Myocyte (in vitro differentiated cells): ENCODE results near the gene SERPINI1. TPM values are rescaled to one million over a fixed set of nuclear protein-coding genes. Genes with fewer than 3 reads are reported as not detected.
"Not testable (repeated sequence)": the region's sequence is repeated elsewhere in the genome, so short reads cannot be mapped to it uniquely, and the experiment has no call there.

ENCODE experiments used
- DNase-seq: peaks from one replicate; pipeline ENCODE4 v3.0.0-alpha.2; 2012; ENCODE audit warnings: low read depth
- total RNA-seq: library from RNA; depleted of rRNA; stranded (reverse); fragments of >200 nt; gene quantifications from 2 replicates; pipeline ENCODE4 v1.2.3, GENCODE V29; 2014

Gene SERPINI1
- total RNA-seq, 1 donor from 2014 or later: 2.5 TPM

GRCh38 chr3:167787440-167787839, 51.9 kb downstream of the SERPINI1 start:
- DNase-seq: no peak

DNA sequence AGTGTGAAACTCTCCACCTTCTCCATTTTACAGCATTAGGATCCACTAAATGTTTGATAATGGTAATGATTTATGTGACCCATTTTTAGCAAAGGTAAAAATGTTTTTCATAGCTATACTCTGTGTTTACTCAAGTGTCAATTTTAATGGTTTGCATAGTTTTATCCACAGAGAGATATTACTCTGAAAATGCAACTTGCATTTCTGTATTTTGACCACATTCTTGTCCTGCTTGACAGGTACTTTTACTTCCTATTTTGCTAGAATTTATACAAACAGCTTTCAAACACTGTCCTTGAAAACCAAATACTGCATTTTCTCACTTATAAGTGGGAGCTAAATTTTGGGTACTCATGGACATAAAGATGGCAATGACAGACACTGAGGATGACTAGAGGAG, 62.9 kb downstream of the SERPINI1 start:
- DNase-seq: no peak

DNA sequence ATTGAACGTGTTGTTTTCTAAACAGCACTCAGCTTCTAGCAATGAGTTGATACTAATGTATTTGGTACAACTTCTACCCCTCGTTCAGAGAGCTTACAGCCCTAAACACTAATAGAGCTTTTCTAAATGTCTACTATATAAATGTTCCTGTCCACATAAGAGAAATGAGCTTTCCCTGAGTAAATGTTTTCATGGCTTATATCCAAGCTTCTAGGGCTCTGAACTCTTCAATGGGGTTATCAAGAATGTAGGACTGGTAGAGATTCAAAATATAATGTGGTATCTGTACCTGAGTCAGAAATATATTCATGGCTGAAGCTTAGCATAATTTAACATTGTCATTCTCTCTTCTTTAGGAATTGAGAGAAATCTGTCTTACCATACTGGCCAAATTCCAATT, 73.4 kb downstream of the SERPINI1 start:
- no peak for DNase-seq

- DNase-seq: no peak
Observed at GRCh38 chr3:167810236-167810635, 74.7 kb downstream of the SERPINI1 start.

- no peak for DNase-seq
Observed at GRCh38 chr3:167811031-167811430, 75.5 kb downstream of the SERPINI1 start.

- DNase-seq: no peak
Observed at GRCh38 chr3:167813169-167814123, 77.9 kb downstream of the SERPINI1 start.

DNA sequence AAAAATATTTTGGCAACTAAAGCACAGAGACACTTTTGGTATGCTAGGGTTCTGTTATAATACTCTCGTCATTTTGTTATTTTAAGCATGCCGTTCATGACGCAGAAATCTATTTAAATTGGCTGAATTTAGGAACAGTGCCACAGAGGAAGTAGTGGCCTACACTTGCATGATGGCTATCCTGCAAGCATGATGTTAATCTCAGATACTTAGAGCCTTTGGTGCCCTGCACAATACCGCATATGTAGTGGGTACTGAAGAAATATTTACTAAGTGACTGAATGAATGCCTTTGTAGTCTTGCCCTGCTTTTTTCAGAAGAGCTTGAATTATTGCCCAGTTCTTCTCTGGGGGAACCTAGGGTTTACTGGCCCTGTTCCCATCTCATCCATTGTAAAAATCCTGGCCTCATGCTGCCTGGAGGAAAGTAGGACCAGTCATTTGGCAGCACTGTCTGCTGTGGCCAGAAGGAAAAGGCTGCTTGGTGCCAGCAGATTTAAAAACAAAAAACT, 79.0 kb downstream of the SERPINI1 start:
- DNase-seq: peak; percentile 48

DNA sequence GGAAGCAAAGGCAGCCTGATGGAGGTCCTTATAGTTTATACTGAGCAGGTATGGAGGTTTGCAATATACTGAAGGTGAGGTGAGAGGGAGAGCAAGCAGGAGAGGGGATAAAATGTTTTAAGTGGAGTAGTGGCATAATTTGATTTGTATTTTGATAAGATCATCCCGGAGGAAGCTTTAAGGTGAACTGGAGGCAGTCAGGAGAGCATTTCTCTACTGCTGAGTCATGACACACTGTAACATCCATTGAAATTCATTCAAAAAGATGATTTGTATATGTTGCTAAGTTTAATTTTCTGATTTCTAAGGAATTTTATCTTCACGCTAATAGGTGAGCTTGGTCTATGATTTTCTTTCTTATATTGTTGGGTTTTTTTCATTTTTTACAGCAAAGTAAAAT, 81.4 kb downstream of the SERPINI1 start:
- no peak for DNase-seq

- DNase-seq: no peak
Observed at GRCh38 chr3:167820102-167820865, 84.8 kb downstream of the SERPINI1 start.

GRCh38 chr3:167821248-167821805, 85.8 kb downstream of the SERPINI1 start:
- DNase-seq: no peak

DNA sequence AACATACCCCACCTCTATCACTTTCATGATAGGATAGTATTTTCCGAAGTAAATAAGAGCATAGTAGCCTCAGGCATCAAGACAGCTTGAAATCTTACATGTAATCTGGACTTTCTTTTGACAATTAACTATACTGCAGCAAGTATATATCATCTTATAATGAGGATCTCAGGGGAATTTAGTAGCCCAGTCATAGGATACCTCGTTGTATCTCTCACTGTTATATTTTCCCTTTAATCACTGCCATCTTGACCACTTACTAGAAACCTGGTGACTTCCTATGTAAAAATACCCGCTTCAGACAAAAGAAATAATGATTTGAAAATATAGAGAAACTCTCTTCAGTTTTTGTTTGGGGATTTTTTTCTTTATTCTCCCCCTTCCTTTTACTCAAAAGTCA, 88.2 kb downstream of the SERPINI1 start:
- no peak for DNase-seq

- DNase-seq: not testable (repeated sequence)
Observed at GRCh38 chr3:167827588-167827987, 92.1 kb downstream of the SERPINI1 start.

GRCh38 chr3:167829071-167829470, 93.5 kb downstream of the SERPINI1 start:
- DNase-seq: no peak

DNA sequence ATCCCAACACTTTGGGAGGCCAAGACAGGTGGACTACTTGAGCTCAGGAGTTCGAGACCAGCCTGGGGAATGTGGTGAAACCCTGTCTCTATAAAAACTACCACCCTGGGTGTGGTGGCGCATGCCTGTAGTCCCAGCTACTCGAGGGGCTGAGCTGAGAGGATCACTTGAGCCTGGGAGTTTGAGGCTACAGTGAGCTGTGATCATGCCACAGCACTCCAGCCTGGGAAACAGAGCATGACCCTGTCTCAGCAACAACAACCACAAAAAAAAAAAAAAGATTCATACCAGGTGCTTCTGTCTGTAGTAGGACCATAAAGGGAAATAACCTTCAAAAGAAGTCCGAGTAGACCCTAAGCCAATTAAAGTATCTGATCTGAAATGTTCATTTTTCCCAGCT, 94.5 kb downstream of the SERPINI1 start:
- DNase-seq: no peak

DNA sequence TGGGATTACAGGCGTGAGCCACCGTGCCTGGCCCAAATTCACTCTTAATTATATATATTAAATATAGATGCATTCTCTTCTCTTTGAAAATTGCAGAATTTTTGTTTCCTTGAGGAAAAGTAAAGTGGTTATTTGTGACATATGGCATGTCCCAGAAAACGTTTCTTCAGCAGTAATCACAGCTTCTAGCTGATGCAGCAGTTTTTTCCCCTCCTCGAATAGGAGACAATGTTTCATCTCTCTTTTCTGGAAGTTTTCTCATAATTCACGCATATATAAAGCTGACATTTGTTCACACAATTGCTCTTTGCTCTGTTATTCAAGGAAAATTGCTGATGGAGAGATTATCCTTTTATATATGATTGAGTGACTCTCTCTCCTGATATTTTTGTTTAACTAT, 99.8 kb downstream of the SERPINI1 start:
- DNase-seq: no peak

GRCh38 chr3:167835953-167836352, 100.4 kb downstream of the SERPINI1 start:
- no peak for DNase-seq

DNA sequence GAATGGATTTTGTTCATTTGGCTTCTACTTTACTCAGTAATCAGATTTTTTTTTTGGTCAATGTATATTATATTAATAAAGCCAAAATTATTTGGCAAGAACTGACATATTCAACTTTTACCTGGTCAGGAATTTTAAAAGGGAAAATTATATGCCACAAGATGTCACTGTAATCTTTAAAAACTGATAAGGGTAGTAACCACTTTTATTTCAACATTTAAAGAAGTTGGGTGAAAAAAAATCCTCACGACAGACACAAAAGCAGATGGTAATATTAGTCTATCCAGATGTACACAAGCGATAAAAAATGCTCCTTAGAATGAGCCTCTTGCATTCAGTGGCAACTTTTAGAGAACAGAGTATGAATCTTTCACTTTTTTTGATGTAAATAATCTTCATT, 101.9 kb downstream of the SERPINI1 start:
- DNase-seq: peak; percentile 21

GRCh38 chr3:167839460-167840134, 104.1 kb downstream of the SERPINI1 start:
- no peak for DNase-seq

GRCh38 chr3:167840247-167840646, 104.7 kb downstream of the SERPINI1 start:
- no peak for DNase-seq

DNA sequence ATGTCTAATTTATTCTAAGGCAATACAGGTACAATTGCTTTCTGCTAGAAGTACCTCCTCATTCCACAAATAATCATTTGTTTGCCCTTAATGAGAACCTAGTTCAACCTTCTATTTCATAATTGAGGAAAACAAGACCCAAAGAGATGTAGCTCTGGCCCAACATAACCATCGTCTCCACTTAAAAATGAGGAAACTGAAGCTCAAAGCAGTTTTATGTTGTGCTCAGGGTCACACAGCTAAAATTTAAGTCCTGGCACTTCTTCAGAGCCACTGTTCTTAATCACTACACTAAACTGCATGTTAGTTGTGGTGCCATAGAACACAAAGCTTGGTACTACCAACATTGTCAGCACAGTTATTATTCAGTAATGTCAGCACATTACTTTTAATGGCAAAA, 108.0 kb downstream of the SERPINI1 start:
- no peak for DNase-seq

DNA sequence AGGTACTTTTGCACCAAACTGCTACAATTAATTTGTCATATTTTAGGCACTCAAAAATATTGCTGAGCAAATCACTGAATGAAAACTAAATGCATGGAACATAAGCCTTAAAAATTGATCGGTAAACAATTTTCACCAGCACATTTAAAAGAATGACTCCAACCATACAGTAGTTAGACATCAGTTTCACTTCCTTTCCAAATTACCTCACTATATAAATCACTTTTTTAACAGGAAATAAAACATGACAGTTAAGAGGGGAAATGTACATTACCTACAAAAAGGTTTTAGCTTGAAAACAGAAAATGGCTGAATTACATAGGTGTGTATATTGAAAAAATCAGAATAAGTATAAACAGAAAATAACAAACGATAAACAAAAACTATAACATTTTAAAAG, 108.4 kb downstream of the SERPINI1 start:
- no peak for DNase-seq
